ENCODE results near the gene EEF1AKMT4.

GRCh38 chr3:184235381-184236032 lies 14.0 kb upstream of the EEF1AKMT4 start:
- TF ChIP-seq EZH2 (IDR thresholded peaks at IDR 0.05; ENCODE audit: insufficient read depth, low read length) (no peak), CTCF (IDR thresholded peaks at IDR 0.05; ENCODE audit: insufficient read depth, low read depth, low read length) (no peak)

Data from astrocyte (in vitro differentiated cells and primary cell).